HG03060 (cell line): ENCODE data around the gene ZNF593.

Experiments
- ATAC-seq: cut with Tn5 transposase; IDR thresholded peaks from one replicate; pipeline ENCODE4 v1.9.1; 2021; ENCODE audit warnings: low read depth, moderate number of reproducible peaks; ENCODE audit not compliant: unreplicated experiment

ZNF593 gene

GRCh38 chr1:26169669-26170471, at the start of gene ZNF593:
TSS of gene ZNF593 (plus strand) at chr1:26169908. CDS start at chr1:26169984, 76 bp downstream.
- ATAC-seq, result no peak

GRCh38 chr1:26121854-26122773, 47.6 kb upstream of the ZNF593 start:
- ATAC-seq, result no peak

- ATAC-seq, result no peak
These were observed 46.4 kb upstream of the ZNF593 start for GRCh38 chr1:26122988-26123973.

GRCh38 chr1:26124418-26125331, 45.0 kb upstream of the ZNF593 start:
- ATAC-seq, result no peak

GRCh38 chr1:26125382-26125781, 44.3 kb upstream of the ZNF593 start:
- ATAC-seq, result no peak

- no peak for ATAC-seq
These were observed 43.8 kb upstream of the ZNF593 start for GRCh38 chr1:26125946-26126320.

GRCh38 chr1:26126321-26127084, 43.2 kb upstream of the ZNF593 start:
- peak; percentile 70 for ATAC-seq

GRCh38 chr1:26127235-26128163, 42.2 kb upstream of the ZNF593 start:
- no peak for ATAC-seq

- no peak for ATAC-seq
These were observed 39.9 kb upstream of the ZNF593 start for GRCh38 chr1:26129778-26130177.

GRCh38 chr1:26130695-26131094, 39.0 kb upstream of the ZNF593 start:
- ATAC-seq, result no peak

GRCh38 chr1:26132128-26132833, 37.4 kb upstream of the ZNF593 start:
- ATAC-seq, result no peak

- no peak for ATAC-seq
These were observed 36.9 kb upstream of the ZNF593 start for GRCh38 chr1:26132834-26133167.

GRCh38 chr1:26134466-26134865, 35.2 kb upstream of the ZNF593 start:
- no peak for ATAC-seq

GRCh38 chr1:26138974-26139558, 30.6 kb upstream of the ZNF593 start:
- ATAC-seq, result no peak

GRCh38 chr1:26142159-26142558, 27.5 kb upstream of the ZNF593 start:
- ATAC-seq, result no peak

- no peak for ATAC-seq
These were observed 24.4 kb upstream of the ZNF593 start for GRCh38 chr1:26145041-26145959.
